Loucy (cell line): Measurements from ENCODE around the gene TMED7.

Source experiments
- CTCF ChIP-seq: fragments of 200-600 bp; sonication (generic); conservative IDR thresholded peaks from 2 replicates; pipeline ENCODE4 v1.5.1; 2014; ENCODE audit warnings: mild to moderate bottlenecking, antibody characterized with exemption, low read length
- EZH2phosphoT487 ChIP-seq: fragments of 200-600 bp; IDR thresholded peaks from 2 replicates; pipeline ENCODE4 v1.6.1; 2018; ENCODE audit warnings: antibody characterized with exemption, mild to moderate bottlenecking, moderate library complexity, borderline replicate concordance

DNA sequence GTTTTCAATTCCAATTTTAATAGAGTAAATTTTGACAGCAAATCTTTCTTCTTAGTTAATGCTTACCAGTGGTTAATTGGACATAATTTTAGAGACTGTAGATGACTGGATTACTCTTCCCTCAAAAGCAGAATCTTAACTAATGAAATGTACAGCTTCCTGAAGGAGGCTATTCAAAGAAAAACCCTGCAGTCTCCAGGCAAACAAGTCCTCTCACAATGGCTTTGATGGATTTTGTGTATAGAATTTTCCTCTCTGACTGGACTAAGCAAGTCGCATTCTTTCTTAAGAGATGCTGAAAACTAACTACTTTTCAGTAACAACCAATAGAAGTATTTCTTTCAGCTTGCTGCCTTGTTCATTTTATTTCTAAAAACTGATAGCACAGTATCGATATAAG, 35.7 kb upstream of the TMED7 start:
- TF ChIP-seq CTCF: no peak
- no peak for TF ChIP-seq EZH2phosphoT487
